Prostate gland (tissue), 2 donors: ENCODE results near the gene NDFIP1.

ENCODE experiments used
- CTCF ChIP-seq, 4 experiments: fragments of 200-600 bp in 2 of 4; fragments of 450-650 bp in 2 of 4; sonication (generic) in 2 of 4; IDR thresholded peaks; 1 replicate in 3 of 4; 2 replicates in 1 of 4; pipeline ENCODE4 v1.5.1; 2016 to 2019; ENCODE audit warnings: antibody characterized with exemption in 4 of 4, mild to moderate bottlenecking in 2 of 4, moderate library complexity in 2 of 4
- POLR2AphosphoS5 ChIP-seq: sonication (generic); formaldehyde crosslinking; IDR thresholded peaks from one replicate; pipeline ENCODE4 v1.6.1; 2017; ENCODE audit warnings: antibody characterized with exemption

DNA sequence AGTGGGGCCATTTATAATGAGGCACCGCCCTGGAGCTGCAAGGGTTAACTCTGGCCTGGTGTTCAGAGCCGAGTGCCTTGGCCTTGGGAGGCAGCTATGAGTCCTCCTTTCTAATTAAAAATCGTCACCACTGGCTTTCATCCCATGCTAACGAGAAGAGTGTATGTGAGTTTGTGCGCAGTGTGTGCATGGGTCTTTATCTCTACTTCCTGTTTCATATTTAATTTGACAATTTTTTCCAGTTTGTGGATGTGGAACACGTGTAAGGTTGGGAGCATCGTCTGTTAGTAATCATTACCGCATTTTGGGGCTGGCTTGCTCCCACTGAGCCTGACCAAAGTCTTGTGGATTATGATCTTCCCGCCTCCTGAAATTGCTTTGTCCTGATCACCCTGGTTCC is 76.4 kb downstream of the NDFIP1 start:
- TF ChIP-seq POLR2AphosphoS5 (no peak), CTCF (IDR thresholded peaks at IDR 0.05) (no peak)
